ENCODE measurements around the gene VAMP2.

DNA sequence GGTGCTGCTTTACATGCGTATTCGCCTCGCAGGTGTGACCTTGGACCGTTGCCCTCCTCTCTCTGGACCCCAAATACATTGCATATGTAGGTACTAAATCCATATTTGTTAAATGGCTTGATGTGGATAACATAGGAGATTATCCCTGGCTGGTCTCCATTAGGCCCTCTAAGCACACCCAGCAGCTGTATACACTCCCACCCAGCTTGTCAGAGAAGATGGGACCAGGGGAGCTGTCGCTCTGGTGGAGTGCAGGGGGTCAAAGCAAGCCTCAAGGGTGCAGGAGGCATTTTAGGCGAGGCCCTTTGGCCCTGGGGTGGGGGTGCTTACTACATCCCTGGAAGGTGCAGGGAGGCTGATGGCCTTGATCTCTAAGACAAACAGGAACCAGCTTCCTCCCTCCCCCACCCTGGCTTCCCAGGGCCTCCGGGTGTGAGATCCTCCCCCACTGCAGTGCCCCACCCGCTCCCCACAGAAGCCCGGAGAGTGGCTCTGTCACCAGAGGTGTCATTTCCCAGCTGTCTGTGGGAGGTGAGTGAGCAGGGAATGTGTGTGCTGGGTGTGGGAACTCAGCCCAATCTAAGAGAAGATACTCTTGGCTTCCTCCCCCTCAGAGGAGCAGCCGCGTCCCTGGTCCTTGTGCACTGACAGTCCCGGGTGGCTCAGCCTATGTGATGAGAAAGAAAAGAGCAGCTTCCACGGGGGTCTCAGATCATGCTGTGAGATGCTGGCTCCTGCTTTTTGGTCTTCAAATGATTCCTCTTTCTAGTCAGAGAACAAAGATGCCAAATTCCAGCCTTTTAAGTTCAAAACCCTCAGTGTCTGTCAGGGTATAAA lies 1.4 kb upstream of the VAMP2 start:
- no peak for TF ChIP-seq EZH2 (IDR thresholded peaks at IDR 0.05; ENCODE audit: borderline replicate concordance, low read length)
- TF ChIP-seq, protein P1, sequence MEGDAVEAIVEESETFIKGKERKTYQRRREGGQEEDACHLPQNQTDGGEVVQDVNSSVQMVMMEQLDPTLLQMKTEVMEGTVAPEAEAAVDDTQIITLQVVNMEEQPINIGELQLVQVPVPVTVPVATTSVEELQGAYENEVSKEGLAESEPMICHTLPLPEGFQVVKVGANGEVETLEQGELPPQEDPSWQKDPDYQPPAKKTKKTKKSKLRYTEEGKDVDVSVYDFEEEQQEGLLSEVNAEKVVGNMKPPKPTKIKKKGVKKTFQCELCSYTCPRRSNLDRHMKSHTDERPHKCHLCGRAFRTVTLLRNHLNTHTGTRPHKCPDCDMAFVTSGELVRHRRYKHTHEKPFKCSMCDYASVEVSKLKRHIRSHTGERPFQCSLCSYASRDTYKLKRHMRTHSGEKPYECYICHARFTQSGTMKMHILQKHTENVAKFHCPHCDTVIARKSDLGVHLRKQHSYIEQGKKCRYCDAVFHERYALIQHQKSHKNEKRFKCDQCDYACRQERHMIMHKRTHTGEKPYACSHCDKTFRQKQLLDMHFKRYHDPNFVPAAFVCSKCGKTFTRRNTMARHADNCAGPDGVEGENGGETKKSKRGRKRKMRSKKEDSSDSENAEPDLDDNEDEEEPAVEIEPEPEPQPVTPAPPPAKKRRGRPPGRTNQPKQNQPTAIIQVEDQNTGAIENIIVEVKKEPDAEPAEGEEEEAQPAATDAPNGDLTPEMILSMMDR (conservative IDR thresholded peaks at IDR 0.05 in 1 of 2, IDR thresholded peaks at IDR 0.05 in 1 of 2; ENCODE audit: extremely low read depth in 1 of 2, insufficient read depth in 1 of 2, low read depth in 1 of 2, low read length in 2 of 2), result no peak

Data from mammary epithelial cell (primary cell).